ENCODE measurements around the gene DMWD. TPM values are rescaled to one million over a fixed set of nuclear protein-coding genes. Genes with fewer than 3 reads are reported as not detected.
A peak's percentile ranks its signal among the peaks of the same experiment; 100 is the strongest.

DMWD gene
- total and polyA plus RNA-seq, 2 of the 13 experiments (the other 11 are each of a cell fraction or from before 2014, with no cell fraction given), result 10.3 to 14.9 TPM

- no peaks in the 10 kb centered on the region for H4K20me1 ChIP-seq (ENCODE audit: insufficient read depth, low read length)
- ATAC-seq (no peak), DNase-seq (ENCODE audit: low spot score) (no peak), FAIRE-seq (no peak)
- H3K4me1 ChIP-seq (ENCODE audit: insufficient read depth, low read length), result peaks cover 18% of the 10 kb centered on the region
- no TSS peak for BruUV-seq (replicated peaks)
- H3K4me3 ChIP-seq (replicated peaks in 1 of 3; ENCODE audit: insufficient read depth in 1 of 3, low read depth in 2 of 3, low read length in 3 of 3), result no peak overlapping the region
- no peak overlapping the region for H2AFZ ChIP-seq (ENCODE audit: low read length)
- intact Hi-C loops (cut with micrococcal nuclease; ENCODE audit: unreplicated experiment), result no loop called here
- CTCF ChIA-PET (ENCODE audit: low intra/inter-chr PET ratio, low total read pairs), result no interaction called here
- H3K27me3 ChIP-seq (ENCODE audit: control insufficient read depth in 1 of 2, insufficient read depth in 2 of 2, low read length in 2 of 2), result no peaks in the 10 kb centered on the region
- in situ Hi-C loops (cut with HindIII; ENCODE audit: extremely low pct_ligation_motif_present, low pct_unique_long_range_greater_than_20kb), result no loop called here
- TF ChIP-seq POLR2AphosphoS2 (IDR thresholded peaks at IDR 0.05; ENCODE audit: low read depth, low read length), result no peak
- TF ChIP-seq ETV5 (CRISPR knock-in tag; IDR thresholded peaks at IDR 0.05; ENCODE audit: borderline replicate concordance), result no peak
- TF ChIP-seq CBFB (CRISPR knock-in tag; IDR thresholded peaks at IDR 0.05), result no peak
- no peaks in the 10 kb centered on the region for H3K9me3 ChIP-seq (ENCODE audit: low read length)
- POLR2A ChIA-PET, result interaction anchor here (1.2 to 1.4 kb wide), 2 partner anchors 9 to 20 kb away, joined by 3 to 5 read pairs; partner anchors contain the start of genes DMPK and DMWD
- H3K4me2 ChIP-seq (ENCODE audit: low read depth, low read length), result no peak overlapping the region
- H3K27ac ChIP-seq (ENCODE audit: extremely low read length, insufficient read depth, low read length), result no peak overlapping the region
- H3K36me3 ChIP-seq (replicated peaks in 1 of 2; ENCODE audit: control insufficient read depth in 1 of 2, insufficient read depth in 2 of 2, low read length in 2 of 2), result peaks cover 2 to 4% of the 10 kb centered on the region in 2 experiments; a peak in 2 of 5 replicates
- no peak overlapping the region for H3K9ac ChIP-seq (ENCODE audit: insufficient read depth, low read depth, low read length)
- 100% methylated on average over 1 of the region's 3 CpGs for WGBS (ENCODE audit: low lambda C conversion rate)
- peaks cover 2% of the 10 kb centered on the region for H3K79me2 ChIP-seq (ENCODE audit: insufficient read depth, low read length)
Measured at GRCh38 chr19:45772912-45773311, 19.7 kb downstream of the DMWD start.

GRCh38 chr19:45772130-45772840, 20.4 kb downstream of the DMWD start:
- H3K27me3 ChIP-seq (ENCODE audit: control insufficient read depth in 1 of 2, insufficient read depth in 2 of 2, low read length in 2 of 2), result no peaks in the 10 kb centered on the region
- no peak overlapping the region for H3K4me3 ChIP-seq (replicated peaks in 1 of 3; ENCODE audit: insufficient read depth in 1 of 3, low read depth in 2 of 3, low read length in 3 of 3)
- H3K36me3 ChIP-seq (replicated peaks in 1 of 2; ENCODE audit: control insufficient read depth in 1 of 2, insufficient read depth in 2 of 2, low read length in 2 of 2), result peaks cover 2% of the 10 kb centered on the region in 2 experiments; a peak in 2 of 5 replicates
- intact Hi-C loops (cut with micrococcal nuclease; ENCODE audit: unreplicated experiment) (no loop called here), in situ Hi-C loops (cut with HindIII; ENCODE audit: extremely low pct_ligation_motif_present, low pct_unique_long_range_greater_than_20kb) (no loop called here)
- ATAC-seq, result no peak
- H3K9me3 ChIP-seq (ENCODE audit: low read length), result no peaks in the 10 kb centered on the region
- no peak for FAIRE-seq
- no peak overlapping the region for H3K4me2 ChIP-seq (ENCODE audit: low read depth, low read length)
- ChIA-PET CTCF (ENCODE audit: low intra/inter-chr PET ratio, low total read pairs) (no interaction called here), POLR2A (interaction anchor here (1.2 to 1.4 kb wide), 2 partner anchors 10 to 21 kb away, joined by 3 to 5 read pairs; partner anchors contain the start of genes DMPK and DMWD)
- H3K9ac ChIP-seq (ENCODE audit: insufficient read depth, low read depth, low read length), result no peak overlapping the region
- TF ChIP-seq AGO2 (optimal IDR thresholded peaks at IDR 0.05; ENCODE audit: low read depth, low read length) (peak; percentile 31), ATF7-NPFF (CRISPR knock-in tag; IDR thresholded peaks at IDR 0.05; ENCODE audit: low read depth) (no peak), POLR2A (IDR thresholded peaks at IDR 0.05; ENCODE audit: insufficient read depth in 1 of 2, low read depth in 2 of 2, low read length in 2 of 2) (0 out of 4 replicates have a peak, but pooled peaks of 1 of the 2 experiments have one; percentile 7)
- no peak for DNase-seq (ENCODE audit: low spot score)
- H3K27ac ChIP-seq (ENCODE audit: extremely low read length, insufficient read depth, low read length), result no peak overlapping the region
- WGBS (ENCODE audit: low lambda C conversion rate), result 75% methylated on average over 14 of the region's 14 CpGs
- no TSS peak for BruUV-seq (replicated peaks)
- H4K20me1 ChIP-seq (ENCODE audit: insufficient read depth, low read length), result no peaks in the 10 kb centered on the region
- H3K79me2 ChIP-seq (ENCODE audit: insufficient read depth, low read length), result peaks cover 3% of the 10 kb centered on the region
- H3K4me1 ChIP-seq (ENCODE audit: insufficient read depth, low read length), result peaks cover 18% of the 10 kb centered on the region
- H2AFZ ChIP-seq (ENCODE audit: low read length), result no peak overlapping the region
